B cell (primary cell): ENCODE data around the gene TMEM43. TPM values are rescaled to one million over a fixed set of nuclear protein-coding genes. Genes with fewer than 3 reads are reported as not detected.
"Not testable (repeated sequence)": the region's sequence is repeated elsewhere in the genome, so short reads cannot be mapped to it uniquely, and the experiment has no call there.

ENCODE experiments used
- ATAC-seq: fragments of 200-7000 bp; cut with Tn5 transposase; one replicate; pipeline ENCODE4 v1.10.0; 2021; ENCODE audit warnings: low read depth, mild to moderate bottlenecking, moderate number of reproducible peaks, moderate library complexity
- CTCF ChIA-PET: fragments of 350-600 bp; sonication (Branson Sonifier 250); formaldehyde crosslinking; loops from one replicate; lab custom pipeline; 2021; ENCODE audit warnings: antibody characterized with exemption, inconsistent platforms; lab: Charles Lee
- POLR2A ChIA-PET: fragments of 350-600 bp; sonication (Branson Sonifier 250); formaldehyde crosslinking; loops from one replicate; lab custom pipeline; 2021; ENCODE audit warnings: antibody characterized with exemption; lab: Charles Lee
- DNase-seq: peaks from one replicate; pipeline ENCODE4 v3.0.0; 2013
- H2AFZ ChIP-seq: 2 replicates; pipeline ENCODE4 v1.6.1; 2012; ENCODE audit warnings: mild to moderate bottlenecking, low read depth, low read length; ENCODE audit not compliant: insufficient read depth, poor library complexity, severe bottlenecking
- H3K27ac ChIP-seq, 2 donors: 1 replicate in 1 of 2; 2 replicates in 1 of 2; pipeline ENCODE4 v1.5.1; 2012 to 2013; ENCODE audit warnings: low read length in 2 of 2, mild to moderate bottlenecking in 2 of 2, moderate library complexity in 1 of 2
- H3K27me3 ChIP-seq, 4 experiments: fragments of 200-600 bp in 1 of 4; sonication (generic) in 1 of 4; replicated peaks in 1 of 4; 1 replicate in 2 of 4; 2 replicates in 2 of 4; pipeline versions ENCODE4 v1.6.1 to v1.7.0; 2013 to 2016; ENCODE audit warnings: low read length in 3 of 4, mild to moderate bottlenecking in 2 of 4, mixed read lengths in 1 of 4, moderate library complexity in 1 of 4; ENCODE audit not compliant: insufficient read depth in 4 of 4, control insufficient read depth in 3 of 4; ENCODE audit errors: control extremely low read depth in 1 of 4
- H3K36me3 ChIP-seq, 2 experiments: replicated peaks in 1 of 2; 1 replicate in 1 of 2; 2 replicates in 1 of 2; pipeline versions ENCODE4 v1.6.1 to v1.7.1; 2013; ENCODE audit warnings: low read length in 1 of 2; ENCODE audit not compliant: insufficient read depth in 2 of 2, control insufficient read depth in 1 of 2; ENCODE audit errors: control extremely low read depth in 1 of 2, extremely low read depth in 1 of 2
- H3K4me1 ChIP-seq, 2 donors: fragments of 200-600 bp in 1 of 2; sonication (generic) in 1 of 2; 1 replicate in 1 of 2; 2 replicates in 1 of 2; pipeline versions ENCODE4 v1.5.1 to v1.6.1; 2013 to 2017; ENCODE audit warnings: low read length in 2 of 2; ENCODE audit not compliant: control insufficient read depth in 2 of 2, insufficient read depth in 2 of 2
- H3K4me2 ChIP-seq: replicated peaks from 2 replicates; pipeline ENCODE3; 2012; ENCODE audit warnings: mild to moderate bottlenecking, low read depth, low read length; ENCODE audit not compliant: poor library complexity, severe bottlenecking
- H3K4me3 ChIP-seq, 5 experiments: fragments of 200-600 bp in 1 of 5; sonication (generic) in 1 of 5; 1 replicate in 3 of 5; 2 replicates in 2 of 5; pipeline versions ENCODE4 v1.5.1 to v1.7.0; 2011 to 2016; ENCODE audit warnings: low read length in 4 of 5, mild to moderate bottlenecking in 4 of 5, low read depth in 2 of 5, control low read depth in 1 of 5, moderate library complexity in 1 of 5; ENCODE audit not compliant: insufficient read depth in 1 of 5; ENCODE audit errors: control extremely low read depth in 1 of 5, extremely low read depth in 1 of 5
- H3K79me2 ChIP-seq: fragments of 200-600 bp; sonication (generic); one replicate; pipeline ENCODE4 v1.6.0; 2016; ENCODE audit warnings: low read length; ENCODE audit not compliant: control insufficient read depth, insufficient read depth
- H3K9ac ChIP-seq: fragments of 200-600 bp; sonication (generic); 2 replicates; pipeline ENCODE4 v1.6.1; 2017; ENCODE audit warnings: mild to moderate bottlenecking, low read length, moderate library complexity
- H3K9me3 ChIP-seq, 3 donors: one replicate each; pipeline versions ENCODE4 v1.6.1 to v1.7.1; 2013; ENCODE audit warnings: low read length in 2 of 3; ENCODE audit not compliant: control insufficient read depth in 2 of 3, insufficient read depth in 1 of 3; ENCODE audit errors: control extremely low read depth in 1 of 3
- H4K20me1 ChIP-seq: 2 replicates; pipeline ENCODE4 v1.6.0; 2012; ENCODE audit warnings: mild to moderate bottlenecking, low read length; ENCODE audit not compliant: insufficient read depth, control insufficient read depth, poor library complexity, severe bottlenecking
- H3K27ac Mint-ChIP-seq: one replicate; pipeline ENCODE4 v1.8.0; 2021; ENCODE audit warnings: mixed read lengths
- H3K27me3 Mint-ChIP-seq: one replicate; pipeline ENCODE4 v1.8.0; 2021; ENCODE audit warnings: mixed read lengths
- H3K4me1 Mint-ChIP-seq: one replicate; pipeline ENCODE4 v1.8.0; 2021; ENCODE audit warnings: mixed read lengths
- H3K4me3 Mint-ChIP-seq: one replicate; pipeline ENCODE4 v1.8.0; 2021; ENCODE audit warnings: mixed read lengths
- H3K9me3 Mint-ChIP-seq: one replicate; pipeline ENCODE4 v1.8.0; 2022; ENCODE audit warnings: mixed read lengths; ENCODE audit not compliant: insufficient read depth
- CTCF ChIP-seq: fragments of 200-600 bp; IDR thresholded peaks from one replicate; pipeline ENCODE4 v1.8.0; 2022; ENCODE audit warnings: antibody characterized with exemption, mild to moderate bottlenecking
- EZH2 ChIP-seq: IDR thresholded peaks from 2 replicates; pipeline ENCODE4 v1.6.1; 2012; ENCODE audit warnings: borderline replicate concordance, low read depth, mild to moderate bottlenecking, moderate library complexity, low read length; ENCODE audit not compliant: insufficient read depth, poor library complexity, severe bottlenecking
- WGBS: methylation state at CpG from one replicate; pipeline ENCODE4 v1.1.5; 2013; ENCODE audit warnings: missing lambda C conversion rate; ENCODE audit not compliant: insufficient coverage; 5-methylcytosine and 5-hydroxymethylcytosine counted together
- intact Hi-C: fragments of 100-400 bp; cut with micrococcal nuclease; formaldehyde crosslinking; loops from one replicate; pipeline ENCODE4 v1.10.0; 2022
- polyA plus RNA-seq: library from polyadenylated mRNA; depleted of rRNA; stranded (reverse); fragments of >200 nt; gene quantifications from 2 replicates; pipeline ENCODE4 v1.2.3, GENCODE V29; 2012
- total RNA-seq, 2 donors: library from RNA; stranded (reverse); fragments of 120-200 nt in 1 of 2; gene quantifications; 1 replicate in 1 of 2; 2 replicates in 1 of 2; pipeline versions ENCODE4 v1.2.3 to v1.2.4, GENCODE V29; 2013 to 2022

Gene TMEM43
- total and polyA plus RNA-seq, 2 donors (not counting 1 experiment from before 2014, with no cell fraction given): 29.5 to 37.6 TPM

GRCh38 chr3:14097616-14098391 is 27.0 kb upstream of the TMEM43 start:
- Mint-ChIP-seq H3K27ac (no peak overlapping the region), H3K9me3 (peaks cover 8% of the 10 kb centered on the region), H3K27me3 (peaks cover 37% of the 10 kb centered on the region), H3K4me3 (no peak overlapping the region), H3K4me1 (no peaks in the 10 kb centered on the region)
- no peaks in the 10 kb centered on the region for H3K36me3 ChIP-seq
- no peak overlapping the region for H3K9ac ChIP-seq
- no peak overlapping the region for H3K4me2 ChIP-seq
- ATAC-seq: no peak
- no peak overlapping the region for H3K4me3 ChIP-seq
- intact Hi-C loops: no loop called here
- no peak overlapping the region for H2AFZ ChIP-seq
- POLR2A ChIA-PET: no interaction called here
- DNase-seq: no peak
- no peak overlapping the region for H3K27ac ChIP-seq
- no peaks in the 10 kb centered on the region for H3K9me3 ChIP-seq
- CTCF ChIA-PET: no interaction called here
- H4K20me1 ChIP-seq: no peaks in the 10 kb centered on the region
- H3K4me1 ChIP-seq: no peaks in the 10 kb centered on the region
- peaks cover 0 to 7% (median 0%) of the 10 kb centered on the region in 4 experiments for H3K27me3 ChIP-seq
- no CpG with 5 or more reads among the region's 5 CpGs for WGBS
- no peaks in the 10 kb centered on the region for H3K79me2 ChIP-seq
- TF ChIP-seq EZH2 (no peak), CTCF (no peak)

GRCh38 chr3:14109821-14110220 is 15.0 kb upstream of the TMEM43 start:
- CTCF ChIA-PET, H3K27ac ChIP-seq, H3K27me3 ChIP-seq, ATAC-seq, DNase-seq, H3K4me2 ChIP-seq, H3K4me1 ChIP-seq, intact Hi-C loops, H3K4me3 ChIP-seq, H3K27me3 Mint-ChIP-seq, H4K20me1 ChIP-seq, H3K79me2 ChIP-seq, H3K4me3 Mint-ChIP-seq, H3K4me1 Mint-ChIP-seq, H2AFZ ChIP-seq, H3K9me3 Mint-ChIP-seq, H3K27ac Mint-ChIP-seq, H3K9me3 ChIP-seq, H3K9ac ChIP-seq, POLR2A ChIA-PET: not testable (repeated sequence)
- 100% methylated on average over 1 of the region's 5 CpGs for WGBS
- peaks cover 5 to 33% of the 10 kb centered on the region in 2 experiments for H3K36me3 ChIP-seq
